ENCODE data around the gene USE1. TPM values are rescaled to one million over a fixed set of nuclear protein-coding genes. Genes with fewer than 3 reads are reported as not detected.

Gene USE1
- total RNA-seq, 2 donors from 2014 or later = 13.2 to 20.1 TPM

GRCh38 chr19:17172624-17173345, 42.4 kb upstream of the USE1 start:
- Histone ChIP-seq H3K27ac (no peak overlapping the region), H3K4me3 (no peak overlapping the region), H3K27me3 (no peaks in the 10 kb centered on the region), H3K9me3 (no peaks in the 10 kb centered on the region), H3K36me3 (replicated peaks in 1 of 2; ENCODE audit: insufficient read depth in 1 of 2, low read depth in 2 of 2) (peaks cover 0 to 20% of the 10 kb centered on the region in 2 donors), H3K4me1 (no peaks in the 10 kb centered on the region)
- no peak for DNase-seq
- no peak for TF ChIP-seq POLR2A (IDR thresholded peaks at IDR 0.05)
- TF ChIP-seq CTCF (IDR thresholded peaks at IDR 0.05) = no peak
- intact Hi-C loops (cut with DNase I) = no loop called here
- ATAC-seq = no peak
- WGBS, 2 donors = 87 to 93% methylated on average over 6 to 30 of the region's 33 CpGs

DNA sequence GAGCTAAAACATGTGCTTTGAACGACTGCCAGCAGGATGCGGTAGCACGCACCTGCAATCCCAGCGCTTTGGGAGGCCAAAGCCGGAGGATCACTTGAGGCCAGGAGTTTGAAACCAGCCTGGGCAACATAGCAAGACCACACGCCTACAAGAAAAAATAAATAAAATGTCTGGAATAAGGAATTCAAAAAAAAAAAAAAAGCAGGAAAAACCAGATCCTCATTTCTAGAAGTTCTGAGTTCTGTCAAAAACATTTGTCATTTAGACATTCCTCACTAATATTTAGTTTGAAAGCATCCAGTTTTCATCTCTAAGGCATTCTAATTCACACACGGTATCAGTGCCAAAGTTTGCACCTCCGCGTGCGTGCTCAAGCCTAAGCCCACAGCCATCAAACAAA, 36.9 kb upstream of the USE1 start:
- Histone ChIP-seq H3K36me3 (replicated peaks in 1 of 2; ENCODE audit: insufficient read depth in 1 of 2, low read depth in 2 of 2) (peaks cover 0 to 5% of the 10 kb centered on the region in 2 donors), H3K27me3 (no peaks in the 10 kb centered on the region), H3K4me1 (no peaks in the 10 kb centered on the region), H3K27ac (no peak overlapping the region), H3K9me3 (no peaks in the 10 kb centered on the region), H3K4me3 (no peak overlapping the region)
- 91 to 92% methylated on average over 10 of the region's 10 CpGs for WGBS, 2 donors
- DNase-seq (no peak), ATAC-seq (no peak)
- intact Hi-C loops (cut with DNase I) = no loop called here
- TF ChIP-seq CTCF (IDR thresholded peaks at IDR 0.05) (no peak), POLR2A (IDR thresholded peaks at IDR 0.05) (no peak)

DNA sequence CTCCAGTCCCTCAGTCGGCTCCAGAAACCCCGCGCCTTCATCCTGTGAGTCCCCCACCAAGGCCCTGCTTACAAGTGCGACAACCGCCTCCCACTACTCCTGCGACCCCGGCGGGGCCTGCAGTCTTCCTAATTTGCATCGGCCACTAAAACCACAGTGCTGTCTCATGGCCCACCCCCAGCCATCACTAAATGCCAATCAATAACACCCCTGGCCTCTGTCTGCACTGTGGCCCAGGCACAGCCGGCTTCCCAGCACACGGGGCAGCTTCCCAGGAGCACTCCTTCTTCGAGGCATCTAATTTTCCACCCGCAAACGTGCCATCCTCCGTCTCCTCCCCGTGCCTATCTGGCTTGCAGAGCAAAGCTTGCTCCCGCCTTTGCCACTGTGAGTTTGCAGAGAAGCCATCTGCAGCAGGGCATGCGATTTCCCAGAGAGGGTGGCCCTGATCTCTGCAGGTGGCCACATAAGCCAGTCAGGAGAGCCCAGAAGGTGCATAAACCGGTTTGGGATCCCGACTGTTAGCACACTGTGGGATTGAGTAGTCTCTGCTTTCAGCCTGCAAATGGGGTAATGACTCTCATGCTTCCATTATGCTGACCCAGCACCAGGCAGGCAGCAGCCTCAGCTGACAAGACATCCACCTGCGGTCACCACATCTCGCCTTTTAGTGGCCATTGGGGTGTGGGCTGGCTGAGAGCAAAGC, 34.0 kb upstream of the USE1 start:
- H3K36me3 ChIP-seq (replicated peaks in 1 of 2; ENCODE audit: insufficient read depth in 1 of 2, low read depth in 2 of 2) = peaks cover 0 to 4% of the 10 kb centered on the region in 2 donors
- TF ChIP-seq CTCF (IDR thresholded peaks at IDR 0.05) = no peak
- no peak for TF ChIP-seq POLR2A (IDR thresholded peaks at IDR 0.05)
- H3K27me3 ChIP-seq = no peaks in the 10 kb centered on the region
- no peak for DNase-seq
- intact Hi-C loops (cut with DNase I) = no loop called here
- 80 to 82% methylated on average over 17 to 22 of the region's 22 CpGs for WGBS, 2 donors
- H3K27ac ChIP-seq = no peak overlapping the region
- H3K9me3 ChIP-seq = no peaks in the 10 kb centered on the region
- H3K4me3 ChIP-seq = no peak overlapping the region
- no peak for ATAC-seq
- no peaks in the 10 kb centered on the region for H3K4me1 ChIP-seq

GRCh38 chr19:17183271-17183761, 31.8 kb upstream of the USE1 start:
- DNase-seq (no peak), ATAC-seq (no peak)
- TF ChIP-seq CTCF (IDR thresholded peaks at IDR 0.05) = no peak
- no peak for TF ChIP-seq POLR2A (IDR thresholded peaks at IDR 0.05)
- H3K4me1 ChIP-seq = no peaks in the 10 kb centered on the region
- WGBS, 2 donors = 64 to 100% methylated on average over 6 to 14 of the region's 14 CpGs
- no peaks in the 10 kb centered on the region for H3K27me3 ChIP-seq
- intact Hi-C loops (cut with DNase I) = no loop called here
- no peaks in the 10 kb centered on the region for H3K9me3 ChIP-seq
- H3K4me3 ChIP-seq = no peak overlapping the region
- peaks cover 0 to 7% of the 10 kb centered on the region in 2 donors for H3K36me3 ChIP-seq (replicated peaks in 1 of 2; ENCODE audit: insufficient read depth in 1 of 2, low read depth in 2 of 2)
- H3K27ac ChIP-seq = no peak overlapping the region

All from body of pancreas (tissue), 4 donors.